Liver (tissue), 9 donors: ENCODE data around the gene SLC25A42. TPM values are rescaled to one million over a fixed set of nuclear protein-coding genes. Genes with fewer than 3 reads are reported as not detected.

Experiments used
- DNase-seq: peaks from one replicate; pipeline ENCODE4 v3.0.0-alpha.2; 2017; ENCODE audit warnings: low spot score
- H3K27ac ChIP-seq, 2 donors: one replicate each; pipeline ENCODE4 v1.7.0; 2013; ENCODE audit warnings: inconsistent platforms in 2 of 2, low read length in 2 of 2, control low read depth in 1 of 2, low read depth in 1 of 2, mild to moderate bottlenecking in 1 of 2
- H3K27me3 ChIP-seq, 4 donors: one replicate each; pipeline versions ENCODE4 v1.6.1 to v1.7.0; 2013; ENCODE audit warnings: low read length in 3 of 4, inconsistent platforms in 1 of 4, mild to moderate bottlenecking in 1 of 4, moderate library complexity in 1 of 4; ENCODE audit not compliant: control insufficient read depth in 4 of 4, insufficient read depth in 4 of 4
- H3K36me3 ChIP-seq, 4 donors: one replicate each; pipeline versions ENCODE4 v1.6.1 to v1.7.0; 2013; ENCODE audit warnings: low read length in 3 of 4, mild to moderate bottlenecking in 3 of 4, low read depth in 1 of 4, moderate library complexity in 1 of 4; ENCODE audit not compliant: control insufficient read depth in 4 of 4, insufficient read depth in 3 of 4
- H3K4me1 ChIP-seq, 4 donors: one replicate each; pipeline versions ENCODE4 v1.6.1 to v1.7.0; 2013; ENCODE audit warnings: low read length in 3 of 4, mild to moderate bottlenecking in 3 of 4, moderate library complexity in 1 of 4; ENCODE audit not compliant: control insufficient read depth in 4 of 4, insufficient read depth in 4 of 4
- H3K4me3 ChIP-seq, 3 donors: one replicate each; pipeline versions ENCODE4 v1.6.1 to v1.7.0; 2013; ENCODE audit warnings: low read length in 3 of 3, control low read depth in 1 of 3, low read depth in 1 of 3, mild to moderate bottlenecking in 1 of 3
- H3K9ac ChIP-seq, 2 donors: one replicate each; pipeline ENCODE4 v1.7.0; 2013; ENCODE audit warnings: low read length in 2 of 2, mild to moderate bottlenecking in 2 of 2, moderate library complexity in 2 of 2, control low read depth in 1 of 2, low read depth in 1 of 2
- H3K9me3 ChIP-seq, 4 donors: one replicate each; pipeline versions ENCODE4 v1.6.1 to v1.7.0; 2013; ENCODE audit warnings: low read length in 3 of 4; ENCODE audit not compliant: control insufficient read depth in 4 of 4
- CTCF ChIP-seq: fragments of 150-350 bp; IDR thresholded peaks from 2 replicates; pipeline ENCODE4 v1.5.1; 2017; ENCODE audit warnings: improper control_type of control experiment, low read depth, low read length; ENCODE audit not compliant: missing input control
- GABPA ChIP-seq, 2 donors: IDR thresholded peaks in 1 of 2; conservative IDR thresholded peaks in 1 of 2; 2 replicates each; pipeline ENCODE4 v1.6.1; 2016; ENCODE audit warnings: antibody characterized with exemption in 2 of 2, mild to moderate bottlenecking in 1 of 2, moderate library complexity in 1 of 2
- JUND ChIP-seq, 2 donors: IDR thresholded peaks; 2 replicates each; pipeline ENCODE4 v1.6.1; 2016; ENCODE audit warnings: antibody characterized with exemption in 2 of 2
- MAX ChIP-seq: IDR thresholded peaks from 2 replicates; pipeline ENCODE4 v1.6.1; 2016; ENCODE audit warnings: antibody characterized with exemption
- NR2F2 ChIP-seq: IDR thresholded peaks from 2 replicates; pipeline ENCODE4 v1.6.1; 2016; ENCODE audit warnings: antibody characterized with exemption
- RAD21 ChIP-seq, 2 donors: IDR thresholded peaks; 2 replicates each; pipeline ENCODE4 v1.6.1; 2016; ENCODE audit warnings: antibody characterized with exemption in 2 of 2, mild to moderate bottlenecking in 2 of 2
- REST ChIP-seq: IDR thresholded peaks from 2 replicates; pipeline ENCODE4 v1.6.1; 2016; ENCODE audit warnings: antibody characterized with exemption, mild to moderate bottlenecking
- WGBS: extraction: QIAGEN DNeasy Blood & Tissue Kit; methylation state at CpG from one replicate; pipeline ENCODE4 v1.1.7; 2013; 5-methylcytosine and 5-hydroxymethylcytosine counted together
- polyA plus RNA-seq, 2 donors: library from polyadenylated mRNA; stranded (reverse) in 1 of 2; unstranded in 1 of 2; fragments of 200-250 nt in 1 of 2; fragments of >200 nt in 1 of 2; fragmentation: Nextera tagmentation in 1 of 2; extraction: Ambion mirVana in 1 of 2; gene quantifications; one replicate each; pipeline versions ENCODE4 v1.2.1 to v1.2.3, GENCODE V29; 2013 to 2015
- total RNA-seq, 2 donors: library from RNA; depleted of rRNA; stranded (reverse); fragments of >200 nt; gene quantifications; one replicate each; pipeline ENCODE4 v1.2.3, GENCODE V29; 2014
- donor health status: healthy.
- donor health status: healthy.
- donor health status: healthy.
- donor health status: healthy.
- donor health status: healthy.

The SLC25A42 gene
- total and polyA plus RNA-seq, 4 donors, result 24.7 to 89.6 (median 60.2) TPM

- H3K27me3 ChIP-seq, result no peaks in the 10 kb centered on the region
- DNase-seq, result no peak
- H3K9ac ChIP-seq, result no peak overlapping the region
- no peak overlapping the region for H3K4me3 ChIP-seq
- H3K27ac ChIP-seq, result no peak overlapping the region
- H3K9me3 ChIP-seq, result no peaks in the 10 kb centered on the region
- WGBS, result 94% methylated on average over 7 of the region's 7 CpGs
- no peaks in the 10 kb centered on the region for H3K36me3 ChIP-seq
- no peaks in the 10 kb centered on the region for H3K4me1 ChIP-seq
- TF ChIP-seq GABPA (IDR thresholded peaks at IDR 0.05 in 1 of 2, conservative IDR thresholded peaks at IDR 0.05 in 1 of 2) (no peak), JUND (IDR thresholded peaks at IDR 0.05) (no peak), CTCF (no peak), MAX (no peak), REST (no peak), NR2F2 (no peak), RAD21 (IDR thresholded peaks at IDR 0.05) (no peak)
These were observed 98.7 kb downstream of the SLC25A42 start for GRCh38 chr19:19162495-19162894.

Other genes starting within 250 kb of the SLC25A42 start
- gene UPF1, start 232.0 kb upstream of the SLC25A42 start, total RNA-seq, result 10 to 100 TPM; 45.1 to 51.0 TPM
- 10 to 100 TPM in 1 of 2 donors, 1 to 10 TPM in 1; 5.7 to 25.4 TPM for gene UPF1, start 232.0 kb upstream of the SLC25A42 start, polyA plus RNA-seq
- under 1 TPM in 1 of 2 donors, not detected in 1; 0.28 TPM for gene CERS1, start 167.8 kb upstream of the SLC25A42 start, total RNA-seq
- gene CERS1, start 167.8 kb upstream of the SLC25A42 start, polyA plus RNA-seq, result not detected
- gene COPE, start 144.6 kb upstream of the SLC25A42 start, total RNA-seq, result 100 to 1,000 TPM; 103 to 141 TPM
- gene COPE, start 144.6 kb upstream of the SLC25A42 start, polyA plus RNA-seq, result 100 to 1,000 TPM; 143 to 204 TPM
- gene DDX49, start 144.3 kb upstream of the SLC25A42 start, total RNA-seq, result 10 to 100 TPM; 25.6 to 32.9 TPM
- 10 to 100 TPM; 13.2 to 36.1 TPM for gene DDX49, start 144.3 kb upstream of the SLC25A42 start, polyA plus RNA-seq
- 1 to 10 TPM; 3.0 to 5.4 TPM for gene HOMER3, start 122.8 kb upstream of the SLC25A42 start, total RNA-seq
- gene HOMER3, start 122.8 kb upstream of the SLC25A42 start, polyA plus RNA-seq, result 1 to 10 TPM in 1 of 2 donors, under 1 TPM in 1; 0.18 to 3.9 TPM
- 10 to 100 TPM; 18.7 to 29.0 TPM for gene SUGP2, start 30.5 kb upstream of the SLC25A42 start, total RNA-seq
- gene SUGP2, start 30.5 kb upstream of the SLC25A42 start, polyA plus RNA-seq, result 10 to 100 TPM in 1 of 2 donors, 1 to 10 TPM in 1; 9.6 to 19.7 TPM
- 10 to 100 TPM; 28.7 to 31.2 TPM for gene ARMC6, start 30.4 kb upstream of the SLC25A42 start, total RNA-seq
- 10 to 100 TPM; 23.9 to 38.3 TPM for gene ARMC6, start 30.4 kb upstream of the SLC25A42 start, polyA plus RNA-seq
- 10 to 100 TPM; 13.1 to 22.7 TPM for gene TMEM161A, start 74.5 kb downstream of the SLC25A42 start, total RNA-seq
- gene TMEM161A, start 74.5 kb downstream of the SLC25A42 start, polyA plus RNA-seq, result 10 to 100 TPM; 25.3 to 27.1 TPM
- under 1 TPM in 1 of 2 donors, not detected in 1; 0.08 TPM for gene MEF2B, start 106.3 kb downstream of the SLC25A42 start, total RNA-seq
- under 1 TPM; 0.30 to 0.39 TPM for gene MEF2B, start 106.3 kb downstream of the SLC25A42 start, polyA plus RNA-seq
- 1 to 10 TPM; 7.6 to 7.8 TPM for gene BORCS8, start 128.2 kb downstream of the SLC25A42 start, total RNA-seq
- gene BORCS8, start 128.2 kb downstream of the SLC25A42 start, polyA plus RNA-seq, result 10 to 100 TPM; 10.9 to 13.5 TPM
- gene RFXANK, start 128.3 kb downstream of the SLC25A42 start, total RNA-seq, result 10 to 100 TPM in 1 of 2 donors, 1 to 10 TPM in 1; 8.9 to 27.8 TPM
- 10 to 100 TPM; 18.1 to 19.8 TPM for gene RFXANK, start 128.3 kb downstream of the SLC25A42 start, polyA plus RNA-seq
- gene NR2C2AP, start 139.4 kb downstream of the SLC25A42 start, total RNA-seq, result 1 to 10 TPM; 3.4 to 4.4 TPM
- 1 to 10 TPM; 3.7 to 5.7 TPM for gene NR2C2AP, start 139.4 kb downstream of the SLC25A42 start, polyA plus RNA-seq
- gene NCAN, start 148.0 kb downstream of the SLC25A42 start, total RNA-seq, result not detected
- under 1 TPM in 1 of 2 donors, not detected in 1; 0.06 TPM for gene NCAN, start 148.0 kb downstream of the SLC25A42 start, polyA plus RNA-seq
- gene TM6SF2, start 209.3 kb downstream of the SLC25A42 start, total RNA-seq, result 1 to 10 TPM; 1.7 to 7.1 TPM
- gene TM6SF2, start 209.3 kb downstream of the SLC25A42 start, polyA plus RNA-seq, result 10 to 100 TPM; 12.4 to 33.0 TPM